GM23338 (cell line): Measurements from ENCODE around the gene PHKA2. TPM values are rescaled to one million over a fixed set of nuclear protein-coding genes. Genes with fewer than 3 reads are reported as not detected.

Experiments used
- ATAC-seq: fragments of 200-7000 bp; cut with Tn5 transposase; 3 replicates; pipeline ENCODE4 v1.9.1; 2020
- DNase-seq: peaks from one replicate; pipeline ENCODE4 v3.0.0-alpha.2; 2015; ENCODE audit warnings: low spot score
- H2AFZ ChIP-seq: fragments of 200-600 bp; sonication (generic); 2 replicates; pipeline ENCODE4 v1.8.0; 2016; ENCODE audit warnings: antibody characterized with exemption, mild to moderate bottlenecking, moderate library complexity
- H3F3A ChIP-seq: fragments of 200-600 bp; sonication (generic); replicated peaks from 2 replicates; pipeline ENCODE4 v1.8.0; 2017; ENCODE audit warnings: antibody characterized with exemption, mixed run types, low read depth
- H3K27ac ChIP-seq: fragments of 200-600 bp; sonication (generic); 2 replicates; pipeline ENCODE4 v1.6.1; 2016; ENCODE audit warnings: low read depth
- H3K27me3 ChIP-seq: fragments of 200-600 bp; sonication (generic); 2 replicates; pipeline ENCODE4 v1.8.0; 2016; ENCODE audit warnings: mild to moderate bottlenecking, mixed run types, moderate library complexity; ENCODE audit not compliant: insufficient read depth
- H3K36me3 ChIP-seq: fragments of 200-600 bp; sonication (generic); 2 replicates; pipeline ENCODE4 v1.8.0; 2016; ENCODE audit warnings: mild to moderate bottlenecking; ENCODE audit not compliant: insufficient read depth
- H3K4me1 ChIP-seq: fragments of 200-600 bp; sonication (generic); 2 replicates; pipeline ENCODE4 v1.8.0; 2016; ENCODE audit warnings: mild to moderate bottlenecking, moderate library complexity; ENCODE audit not compliant: insufficient read depth
- H3K4me2 ChIP-seq: fragments of 200-600 bp; sonication (generic); 2 replicates; pipeline ENCODE4 v1.7.1; 2017; ENCODE audit warnings: mixed run types
- H3K4me3 ChIP-seq: fragments of 200-600 bp; sonication (generic); 2 replicates; pipeline ENCODE4 v1.6.1; 2016; ENCODE audit warnings: mixed run types
- H3K79me2 ChIP-seq: fragments of 200-600 bp; sonication (generic); replicated peaks from 2 replicates; pipeline ENCODE4 v1.8.0; 2017; ENCODE audit warnings: mild to moderate bottlenecking; ENCODE audit not compliant: insufficient read depth
- H3K9me2 ChIP-seq: fragments of 200-600 bp; sonication (generic); 2 replicates; pipeline ENCODE4 v1.8.0; 2017; ENCODE audit not compliant: insufficient read depth
- H4K20me1 ChIP-seq: fragments of 200-600 bp; sonication (generic); replicated peaks from 2 replicates; pipeline ENCODE4 v1.8.0; 2017; ENCODE audit warnings: mild to moderate bottlenecking; ENCODE audit not compliant: insufficient read depth
- H3K27ac Mint-ChIP-seq: 2 replicates; pipeline ENCODE4 v1.8.0; 2020; ENCODE audit warnings: inconsistent platforms, mild to moderate bottlenecking, moderate library complexity, mixed read lengths
- H3K27me3 Mint-ChIP-seq: 3 replicates; pipeline ENCODE4 v1.8.0; 2022; ENCODE audit warnings: low read depth, mild to moderate bottlenecking, moderate library complexity, mixed read lengths, inconsistent platforms; ENCODE audit not compliant: insufficient read depth, poor library complexity
- H3K36me3 Mint-ChIP-seq: 3 replicates; pipeline ENCODE4 v1.8.0; 2021; ENCODE audit warnings: low read depth, mild to moderate bottlenecking, inconsistent platforms, moderate library complexity, mixed read lengths
- H3K4me1 Mint-ChIP-seq: 3 replicates; pipeline ENCODE4 v1.8.0; 2020; ENCODE audit warnings: mild to moderate bottlenecking, inconsistent platforms, mixed read lengths
- H3K4me3 Mint-ChIP-seq: 3 replicates; pipeline ENCODE4 v1.8.0; 2021; ENCODE audit warnings: moderate library complexity, mild to moderate bottlenecking, inconsistent platforms, mixed read lengths
- H3K9me3 Mint-ChIP-seq: 3 replicates; pipeline ENCODE4 v1.8.0; 2020; ENCODE audit warnings: moderate library complexity, mild to moderate bottlenecking, inconsistent platforms, mixed read lengths
- POLR2AphosphoS5 ChIP-seq: IDR thresholded peaks from 2 replicates; pipeline ENCODE4 v1.6.1; 2016; ENCODE audit warnings: antibody characterized with exemption, low read depth
- REST ChIP-seq: IDR thresholded peaks from one replicate; pipeline ENCODE4 v1.6.1; 2018; ENCODE audit warnings: antibody characterized with exemption; ENCODE audit not compliant: unreplicated experiment
- ZNF462 ChIP-seq: fragments of 250-450 bp; sonication (Bioruptor Pico); IDR thresholded peaks from 2 replicates; pipeline ENCODE4 v1.5.0; 2020; ENCODE audit warnings: mild to moderate bottlenecking, moderate library complexity
- polyA plus RNA-seq: library from polyadenylated mRNA; unstranded; fragments of >200 nt; fragmentation: Nextera tagmentation; extraction: Ambion mirVana; gene quantifications from 2 replicates; pipeline ENCODE4 v1.2.1, GENCODE V29; 2016
- total RNA-seq: library from RNA; depleted of rRNA; stranded (reverse); fragments of >200 nt; shearing (Covaris generic); gene quantifications from 2 replicates; pipeline ENCODE4 v1.2.3, GENCODE V29; 2014

PHKA2 gene
- total and polyA plus RNA-seq, 2 experiments from 2014 or later, result 8.0 to 23.9 TPM

- no peak for TF ChIP-seq ZNF462
Observed at GRCh38 chrX:19028560-19028959, 44.6 kb upstream of the PHKA2 start (continued).

DNA sequence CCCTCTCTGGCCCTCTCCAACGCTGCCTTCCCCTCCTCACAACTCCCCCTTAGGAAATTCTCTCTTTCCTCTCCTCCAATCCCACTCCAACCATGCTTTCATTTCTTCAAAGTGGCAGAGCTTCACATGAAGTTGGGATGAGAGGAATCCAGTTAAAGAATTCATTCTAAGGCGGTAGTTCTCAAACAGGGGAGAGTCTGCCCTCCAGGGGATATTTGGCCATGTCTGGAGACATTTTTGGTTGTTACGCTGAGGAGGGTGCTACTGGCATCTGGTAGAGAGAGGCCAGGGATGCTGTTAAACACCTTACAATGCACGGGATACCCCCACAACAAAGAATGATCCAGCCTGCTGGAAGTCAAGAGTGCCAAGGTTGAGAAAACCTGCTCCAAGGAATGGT is 40.5 kb upstream of the PHKA2 start:
- no peaks in the 10 kb centered on the region for H3K79me2 ChIP-seq
- no peaks in the 10 kb centered on the region for H3K27me3 Mint-ChIP-seq
- H3K27me3 ChIP-seq, result no peaks in the 10 kb centered on the region

More for the DNA sequence above, 40.5 kb upstream of the PHKA2 start:
- H3K9me3 Mint-ChIP-seq, result no peaks in the 10 kb centered on the region
- H3K27ac ChIP-seq, result no peak overlapping the region
- no peak overlapping the region for H3K4me3 ChIP-seq
- no peaks in the 10 kb centered on the region for H4K20me1 ChIP-seq
- H3K36me3 Mint-ChIP-seq, result no peaks in the 10 kb centered on the region
- DNase-seq, result no peak
- no peak overlapping the region for H3K4me2 ChIP-seq
- H3K4me3 Mint-ChIP-seq, result no peak overlapping the region
- H3K4me1 Mint-ChIP-seq, result no peaks in the 10 kb centered on the region
- no peak overlapping the region for H2AFZ ChIP-seq
- no peak for TF ChIP-seq POLR2AphosphoS5
- no peak for TF ChIP-seq REST
- ATAC-seq, result no peak
- no peaks in the 10 kb centered on the region for H3F3A ChIP-seq
- no peaks in the 10 kb centered on the region for H3K36me3 ChIP-seq
- no peak overlapping the region for H3K27ac Mint-ChIP-seq
- no peaks in the 10 kb centered on the region for H3K4me1 ChIP-seq
- H3K9me2 ChIP-seq, result no peaks in the 10 kb centered on the region
